ENCODE data around the gene KCTD7.
"Not testable (repeated sequence)": the region's sequence is repeated elsewhere in the genome, so short reads cannot be mapped to it uniquely, and the experiment has no call there.

DNA sequence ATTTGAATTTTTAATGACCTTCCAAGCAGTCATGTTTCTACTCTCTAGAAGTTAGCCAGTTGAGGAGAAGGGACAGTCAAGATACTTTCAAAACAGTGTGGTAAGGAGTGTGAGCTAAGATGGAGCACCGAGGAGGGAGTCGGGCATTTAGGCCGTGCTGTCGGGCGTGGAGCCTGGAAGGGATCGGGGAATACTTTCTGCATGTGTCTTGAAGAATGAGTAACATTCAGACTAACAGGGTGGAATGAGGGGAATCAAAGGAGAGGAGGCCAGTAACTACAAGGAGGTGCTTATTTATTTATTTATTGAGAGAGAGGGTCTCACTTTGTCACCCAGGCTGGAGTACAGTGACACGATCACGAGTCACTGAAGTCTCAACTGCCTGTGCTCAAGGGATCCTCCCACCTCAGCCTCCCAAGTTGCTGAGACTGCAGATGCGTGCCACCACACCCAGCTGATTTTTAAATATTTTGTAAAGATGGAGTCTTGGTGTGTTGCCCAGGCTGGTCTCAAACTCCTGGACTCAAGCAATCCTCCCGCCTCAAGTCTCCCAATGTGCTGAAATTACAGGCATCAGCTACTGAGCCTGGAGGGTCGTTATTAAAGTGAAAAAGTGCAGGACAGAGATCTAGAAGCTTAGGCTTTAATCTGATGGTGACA is 27.3 kb downstream of the KCTD7 start:
- TF ChIP-seq, protein P1, sequence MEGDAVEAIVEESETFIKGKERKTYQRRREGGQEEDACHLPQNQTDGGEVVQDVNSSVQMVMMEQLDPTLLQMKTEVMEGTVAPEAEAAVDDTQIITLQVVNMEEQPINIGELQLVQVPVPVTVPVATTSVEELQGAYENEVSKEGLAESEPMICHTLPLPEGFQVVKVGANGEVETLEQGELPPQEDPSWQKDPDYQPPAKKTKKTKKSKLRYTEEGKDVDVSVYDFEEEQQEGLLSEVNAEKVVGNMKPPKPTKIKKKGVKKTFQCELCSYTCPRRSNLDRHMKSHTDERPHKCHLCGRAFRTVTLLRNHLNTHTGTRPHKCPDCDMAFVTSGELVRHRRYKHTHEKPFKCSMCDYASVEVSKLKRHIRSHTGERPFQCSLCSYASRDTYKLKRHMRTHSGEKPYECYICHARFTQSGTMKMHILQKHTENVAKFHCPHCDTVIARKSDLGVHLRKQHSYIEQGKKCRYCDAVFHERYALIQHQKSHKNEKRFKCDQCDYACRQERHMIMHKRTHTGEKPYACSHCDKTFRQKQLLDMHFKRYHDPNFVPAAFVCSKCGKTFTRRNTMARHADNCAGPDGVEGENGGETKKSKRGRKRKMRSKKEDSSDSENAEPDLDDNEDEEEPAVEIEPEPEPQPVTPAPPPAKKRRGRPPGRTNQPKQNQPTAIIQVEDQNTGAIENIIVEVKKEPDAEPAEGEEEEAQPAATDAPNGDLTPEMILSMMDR (IDR thresholded peaks at IDR 0.05 in 2 of 3, conservative IDR thresholded peaks at IDR 0.05 in 1 of 3; ENCODE audit: borderline replicate concordance in 1 of 3, insufficient read depth in 1 of 3, low read depth in 2 of 3, low read length in 2 of 3), result not testable (repeated sequence)
- TF ChIP-seq YY1 (IDR thresholded peaks at IDR 0.05; ENCODE audit: extremely low read depth, insufficient replicate concordance, low read depth, low read length); POLR2A (IDR thresholded peaks at IDR 0.05; ENCODE audit: borderline replicate concordance, extremely low read depth, insufficient read depth, insufficient read length): not testable (repeated sequence)
